ENCODE results near the gene SALL3. TPM values are rescaled to one million over a fixed set of nuclear protein-coding genes. Genes with fewer than 3 reads are reported as not detected.

Gene SALL3
- total and polyA plus RNA-seq, 2 of the 8 experiments (the other 6 are each of a cell fraction or from before 2014, with no cell fraction given): 10.5 to 46.4 TPM

- Histone ChIP-seq H2AFZ (ENCODE audit: low read length) (no peak overlapping the region), H3K79me2 (ENCODE audit: control insufficient read depth in 1 of 2, insufficient read depth in 2 of 2, low read length in 2 of 2) (no peaks in the 10 kb centered on the region), H4K20me1 (replicated peaks in 1 of 2; ENCODE audit: control insufficient read depth in 1 of 2, insufficient read depth in 2 of 2, low read length in 2 of 2) (no peaks in the 10 kb centered on the region), H3K18ac (ENCODE audit: extremely low read depth, low read length) (no peak overlapping the region), H3K79me1 (ENCODE audit: low read depth, low read length) (no peaks in the 10 kb centered on the region), H4K5ac (ENCODE audit: insufficient read length, low read depth, low read length) (no peak overlapping the region), H2AK5ac (ENCODE audit: low read depth, low read length) (no peak overlapping the region), H2BK15ac (ENCODE audit: low read length) (no peak overlapping the region), H2BK120ac (replicated peaks; ENCODE audit: low read depth, low read length) (no peak overlapping the region), H3K56ac (replicated peaks; ENCODE audit: insufficient read length, low read depth, low read length) (no peak overlapping the region), H4K8ac (ENCODE audit: extremely low read depth, insufficient read depth, low read length) (no peak overlapping the region; the same call in 1 of the 2 replicates), H2BK12ac (ENCODE audit: low read depth, low read length) (no peak overlapping the region), H3K14ac (ENCODE audit: insufficient read length) (no peak overlapping the region), H3K27me3 (replicated peaks in 1 of 4; ENCODE audit: control insufficient read depth in 3 of 4, extremely low read depth in 1 of 4, insufficient read depth in 3 of 4, low read length in 3 of 4) (no peaks in the 10 kb centered on the region), H3K4me1 (replicated peaks in 1 of 4; ENCODE audit: control insufficient read depth in 3 of 4, insufficient read depth in 4 of 4, low read length in 3 of 4) (no peaks in the 10 kb centered on the region), H3K4me3 (ENCODE audit: extremely low read depth in 1 of 4, insufficient read depth in 2 of 4, low read depth in 3 of 4, low read length in 4 of 4) (no peak overlapping the region), H3K4me2 (ENCODE audit: insufficient read depth in 1 of 2, low read depth in 2 of 2, low read length in 2 of 2) (no peak overlapping the region), H3K36me3 (ENCODE audit: control insufficient read depth in 2 of 4, insufficient read depth in 4 of 4, low read length in 3 of 4) (peaks cover 0 to 3% (median under 1%) of the 10 kb centered on the region in 4 experiments; a peak in 1 of 8 replicates), H4K91ac (replicated peaks; ENCODE audit: insufficient read length, low read length) (no peak overlapping the region), H3K9me3 (ENCODE audit: insufficient read depth in 2 of 2, low read depth in 1 of 2, low read length in 1 of 2) (no peaks in the 10 kb centered on the region; a peak in 1 of 4 replicates), H2BK20ac (ENCODE audit: low read length) (no peak overlapping the region), H3K23me2 (ENCODE audit: low read depth, low read length) (no peaks in the 10 kb centered on the region), H3K9ac (replicated peaks in 1 of 4; ENCODE audit: extremely low read depth in 1 of 4, low read depth in 3 of 4, low read length in 3 of 4) (no peak overlapping the region), H3K4ac (replicated peaks; ENCODE audit: insufficient read length, low read depth, low read length) (no peak overlapping the region), H2BK5ac (ENCODE audit: low read depth, low read length) (no peak overlapping the region), H3K23ac (ENCODE audit: insufficient read length) (no peak overlapping the region), H3K27ac (ENCODE audit: low read depth, low read length) (no peak overlapping the region)
- ChIA-PET CTCF (ENCODE audit: partially characterized antibody) (no interaction called here), POLR2A (ENCODE audit: partially characterized antibody) (no interaction called here)
- no peak for FAIRE-seq
- WGBS, 2 experiments (ENCODE audit: extremely low coverage in 1 of 2, insufficient coverage in 1 of 2, insufficient read length in 1 of 2, insufficient replicate concordance in 2 of 2, low coverage in 1 of 2, low lambda C conversion rate in 2 of 2, missing lambda C conversion rate in 1 of 2): 92% methylated on average over 17 of the region's 21 CpGs; no CpG with 5 or more reads in 1 of the 2 experiments
- no peak for DNase-seq (ENCODE audit: low read depth in 1 of 2, low spot score in 2 of 2)
- no peak for TF ChIP-seq KDM1A (IDR thresholded peaks at IDR 0.05; ENCODE audit: borderline replicate concordance, low read length)
- no peak for TF ChIP-seq EZH2 (IDR thresholded peaks at IDR 0.05; ENCODE audit: low read depth, low read length, severe bottlenecking)
- TF ChIP-seq CTCF (IDR thresholded peaks at IDR 0.05; ENCODE audit: control extremely low read depth in 1 of 3, insufficient read depth in 1 of 3, low read depth in 1 of 3, low read length in 3 of 3): no peak
- no peak for TF ChIP-seq HDAC2 (IDR thresholded peaks at IDR 0.05; ENCODE audit: borderline replicate concordance in 1 of 2, low read depth in 2 of 2, low read length in 2 of 2)
- no peak for TF ChIP-seq GABPA (IDR thresholded peaks at IDR 0.05; ENCODE audit: borderline replicate concordance, insufficient read depth, low read length)
- no peak for TF ChIP-seq SP2 (IDR thresholded peaks at IDR 0.05; ENCODE audit: low read length)
- no peak for TF ChIP-seq RAD21 (IDR thresholded peaks at IDR 0.05 in 1 of 2, conservative IDR thresholded peaks at IDR 0.05 in 1 of 2; ENCODE audit: low read depth in 2 of 2, low read length in 2 of 2)
- TF ChIP-seq KDM4A (IDR thresholded peaks at IDR 0.05; ENCODE audit: low read depth, low read length, severe bottlenecking): no peak
- TF ChIP-seq NANOG (IDR thresholded peaks at IDR 0.05; ENCODE audit: insufficient read depth, low read depth, low read length, poor library complexity, severe bottlenecking): no peak
Measured at GRCh38 chr18:79008356-79008940, 28.8 kb downstream of the SALL3 start.

Data from H1 (cell line).